Activated CD8-positive, alpha-beta memory T cell treated with anti-CD3 and anti-CD28 coated beads for 48 hours (primary cell): ENCODE results near the gene FBXL16.
"Not testable (repeated sequence)": the region's sequence is repeated elsewhere in the genome, so short reads cannot be mapped to it uniquely, and the experiment has no call there.

Experiments used
- DNase-seq, 3 experiments: peaks; one replicate each; pipeline ENCODE4 v3.0.0-alpha.2; 2020; ENCODE audit warnings: low read depth in 2 of 3, low spot score in 2 of 3

The FBXL16 gene

GRCh38 chr16:705431-706188 is at the start of gene FBXL16:
TSS of gene FBXL16 (minus strand) at chr16:705801. CDS start at chr16:697405, 8,396 bp downstream.
- DNase-seq: no peak

- no peak for DNase-seq
These were observed 49.1 kb upstream of the FBXL16 start for GRCh38 chr16:754656-755055.

- DNase-seq: not testable (repeated sequence)
These were observed 48.6 kb upstream of the FBXL16 start for GRCh38 chr16:754121-754607.

- DNase-seq: no peak
These were observed 46.4 kb upstream of the FBXL16 start for GRCh38 chr16:752007-752312.

- DNase-seq: no peak
These were observed 45.8 kb upstream of the FBXL16 start for GRCh38 chr16:751152-752006.

- DNase-seq: no peak
These were observed 44.9 kb upstream of the FBXL16 start for GRCh38 chr16:750485-750884.

GRCh38 chr16:749010-749409 is 43.4 kb upstream of the FBXL16 start:
- DNase-seq: no peak

- no peak for DNase-seq
These were observed 42.6 kb upstream of the FBXL16 start for GRCh38 chr16:747978-748746.

GRCh38 chr16:746637-747036 is 41.0 kb upstream of the FBXL16 start:
- DNase-seq: no peak

- no peak for DNase-seq
These were observed 40.1 kb upstream of the FBXL16 start for GRCh38 chr16:745739-746138.

GRCh38 chr16:743794-744500 is 38.3 kb upstream of the FBXL16 start:
- DNase-seq: no peak

GRCh38 chr16:742894-743293 is 37.3 kb upstream of the FBXL16 start:
- not testable (repeated sequence) for DNase-seq

- DNase-seq: no peak
These were observed 36.5 kb upstream of the FBXL16 start for GRCh38 chr16:741986-742629.

GRCh38 chr16:740764-741505 is 35.3 kb upstream of the FBXL16 start, which contains the start of gene CIAO3:
TSS of gene CIAO3 (minus strand) at chr16:740997. CDS start at chr16:740985, 12 bp downstream.
- peak; percentile 92 to 97 (median 97) for DNase-seq

GRCh38 chr16:740459-740763 is 34.8 kb upstream of the FBXL16 start:
- no peak for DNase-seq

GRCh38 chr16:739560-740458 is 34.2 kb upstream of the FBXL16 start:
- no peak for DNase-seq

GRCh38 chr16:736936-737481 is 31.4 kb upstream of the FBXL16 start:
- no peak for DNase-seq

GRCh38 chr16:735982-736453 is 30.4 kb upstream of the FBXL16 start:
- DNase-seq: peak in 1 of 3 experiments; percentile 47
